ENCODE data around the gene MMP20. TPM values are rescaled to one million over a fixed set of nuclear protein-coding genes. Genes with fewer than 3 reads are reported as not detected.

Gene MMP20
- total and polyA plus RNA-seq, 8 donors, result not detected

DNA sequence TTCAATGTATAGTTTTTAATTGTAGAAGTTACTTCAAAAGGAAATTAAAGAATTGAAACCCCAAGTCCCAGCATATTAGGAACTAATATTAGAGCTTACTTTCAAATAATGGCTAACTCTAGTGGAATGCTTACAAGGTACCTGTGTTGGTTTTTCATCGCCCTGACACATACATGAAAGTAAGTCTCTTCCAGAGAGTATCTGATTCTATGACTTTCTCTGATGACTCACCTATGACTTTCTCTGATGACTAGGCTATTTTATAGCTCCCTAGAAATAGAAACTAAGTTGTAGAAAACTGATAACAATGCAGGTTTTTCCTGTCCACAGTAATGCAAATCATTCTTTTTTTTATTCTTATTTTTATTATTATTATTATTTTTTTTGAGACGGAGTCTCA is 61.0 kb downstream of the MMP20 start:
- H3K27me3 ChIP-seq, result no peaks in the 10 kb centered on the region
- H3K4me3 ChIP-seq, result no peak overlapping the region
- no peaks in the 10 kb centered on the region for H3K9me3 ChIP-seq
- peak overlapping the region in 1 of 4 donors; percentile 23 for H3K27ac ChIP-seq
- intact Hi-C loops (cut with DNase I), result no loop called here
- H3K36me3 ChIP-seq, result no peaks in the 10 kb centered on the region
- WGBS, 2 donors, result 73 to 87% methylated on average over 2 of the region's 2 CpGs
- no peak for FAIRE-seq
- TF ChIP-seq, protein P1, sequence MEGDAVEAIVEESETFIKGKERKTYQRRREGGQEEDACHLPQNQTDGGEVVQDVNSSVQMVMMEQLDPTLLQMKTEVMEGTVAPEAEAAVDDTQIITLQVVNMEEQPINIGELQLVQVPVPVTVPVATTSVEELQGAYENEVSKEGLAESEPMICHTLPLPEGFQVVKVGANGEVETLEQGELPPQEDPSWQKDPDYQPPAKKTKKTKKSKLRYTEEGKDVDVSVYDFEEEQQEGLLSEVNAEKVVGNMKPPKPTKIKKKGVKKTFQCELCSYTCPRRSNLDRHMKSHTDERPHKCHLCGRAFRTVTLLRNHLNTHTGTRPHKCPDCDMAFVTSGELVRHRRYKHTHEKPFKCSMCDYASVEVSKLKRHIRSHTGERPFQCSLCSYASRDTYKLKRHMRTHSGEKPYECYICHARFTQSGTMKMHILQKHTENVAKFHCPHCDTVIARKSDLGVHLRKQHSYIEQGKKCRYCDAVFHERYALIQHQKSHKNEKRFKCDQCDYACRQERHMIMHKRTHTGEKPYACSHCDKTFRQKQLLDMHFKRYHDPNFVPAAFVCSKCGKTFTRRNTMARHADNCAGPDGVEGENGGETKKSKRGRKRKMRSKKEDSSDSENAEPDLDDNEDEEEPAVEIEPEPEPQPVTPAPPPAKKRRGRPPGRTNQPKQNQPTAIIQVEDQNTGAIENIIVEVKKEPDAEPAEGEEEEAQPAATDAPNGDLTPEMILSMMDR (IDR thresholded peaks at IDR 0.05), result no peak
- ATAC-seq, result peak in 3 of 4 donors; percentile 49 to 83 (median 82)
- H3K4me1 ChIP-seq, result no peaks in the 10 kb centered on the region
- no peak for DNase-seq

- intact Hi-C loops (cut with DNase I), result no loop called here
- Histone ChIP-seq H3K27me3 (no peaks in the 10 kb centered on the region), H3K4me1 (no peaks in the 10 kb centered on the region), H3K36me3 (no peaks in the 10 kb centered on the region), H3K4me3 (no peak overlapping the region), H3K27ac (no peak overlapping the region), H3K9me3 (no peaks in the 10 kb centered on the region)
- FAIRE-seq (no peak), DNase-seq (no peak), ATAC-seq (no peak)
- TF ChIP-seq, protein P1 (IDR thresholded peaks at IDR 0.05), result no peak
Measured at GRCh38 chr11:102561636-102562035, 63.5 kb downstream of the MMP20 start.

DNA sequence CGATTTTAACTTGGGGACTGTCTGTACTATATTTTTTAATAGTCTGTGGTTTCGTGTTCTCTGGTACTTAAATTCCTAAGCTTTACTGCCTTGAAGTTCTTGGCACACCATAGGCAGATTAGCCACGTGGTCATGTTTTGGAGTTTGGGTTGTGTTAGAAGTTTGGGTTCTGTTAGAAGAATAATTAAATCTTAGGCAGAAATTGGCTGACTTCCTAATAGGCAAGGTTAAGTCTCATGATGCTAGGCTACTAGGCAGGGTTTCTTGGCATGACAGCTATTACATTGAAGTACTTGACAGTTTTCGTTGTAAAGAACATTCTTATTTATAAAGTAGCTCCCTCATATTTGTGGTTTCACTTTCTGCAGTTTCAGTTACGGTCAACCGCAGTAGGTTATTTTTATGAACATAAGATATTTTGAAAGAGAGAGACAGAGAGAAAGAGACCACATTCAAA is 64.5 kb downstream of the MMP20 start:
- FAIRE-seq (no peak), ATAC-seq (peak in 3 of 4 donors; percentile 42 to 53 (median 49)), DNase-seq (no peak)
- no peaks in the 10 kb centered on the region for H3K9me3 ChIP-seq
- H3K4me1 ChIP-seq, result no peaks in the 10 kb centered on the region
- TF ChIP-seq, protein P1 (IDR thresholded peaks at IDR 0.05), result no peak
- no peaks in the 10 kb centered on the region for H3K36me3 ChIP-seq
- H3K27me3 ChIP-seq, result no peaks in the 10 kb centered on the region
- peak overlapping the region in 1 of 4 donors; percentile 2 for H3K4me3 ChIP-seq
- intact Hi-C loops (cut with DNase I), result no loop called here
- WGBS, 2 donors, result 43 to 51% methylated on average over 6 of the region's 6 CpGs
- peak overlapping the region in 2 of 4 donors; percentile 31 to 52 for H3K27ac ChIP-seq

- Histone ChIP-seq H3K4me1 (no peaks in the 10 kb centered on the region), H3K4me3 (no peak overlapping the region), H3K27ac (no peak overlapping the region), H3K27me3 (no peaks in the 10 kb centered on the region), H3K36me3 (no peaks in the 10 kb centered on the region), H3K9me3 (no peaks in the 10 kb centered on the region)
- ATAC-seq, result peak in 1 of 4 donors; percentile 50
- intact Hi-C loops (cut with DNase I), result no loop called here
- no peak for FAIRE-seq
- TF ChIP-seq, protein P1 (IDR thresholded peaks at IDR 0.05), result no peak
- no peak for DNase-seq
Measured at GRCh38 chr11:102559839-102560238, 65.3 kb downstream of the MMP20 start.

GRCh38 chr11:102555091-102555490 is 70.0 kb downstream of the MMP20 start:
- no peaks in the 10 kb centered on the region for H3K36me3 ChIP-seq
- H3K9me3 ChIP-seq, result no peaks in the 10 kb centered on the region
- peaks cover 0 to 20% (median 0%) of the 10 kb centered on the region in 3 donors for H3K4me1 ChIP-seq
- WGBS, 2 donors, result 71 to 80% methylated on average over 3 of the region's 3 CpGs
- H3K4me3 ChIP-seq, result no peak overlapping the region
- TF ChIP-seq, protein P1 (IDR thresholded peaks at IDR 0.05), result no peak
- ATAC-seq (no peak), FAIRE-seq (no peak), DNase-seq (no peak)
- H3K27me3 ChIP-seq, result no peaks in the 10 kb centered on the region
- intact Hi-C loops (cut with DNase I), result no loop called here
- H3K27ac ChIP-seq, result no peak overlapping the region

Measured in pancreas (tissue), 10 donors.